ENCODE results near the gene FANCM.

GRCh38 chr14:45095143-45095542 lies 40.6 kb upstream of the FANCM start:
- no peak for TF ChIP-seq CTCF (IDR thresholded peaks at IDR 0.05)
- TF ChIP-seq POLR2A (IDR thresholded peaks at IDR 0.05) = no peak
